Large intestine (tissue), 3 donors: ENCODE results near the gene INSM1. TPM values are rescaled to one million over a fixed set of nuclear protein-coding genes. Genes with fewer than 3 reads are reported as not detected.

Experiments
- DNase-seq, 2 donors: peaks; one replicate each; pipeline versions ENCODE4 v3.0.0 to v3.0.0-alpha.2; 2013
- H3K27ac ChIP-seq: one replicate; pipeline ENCODE4 v1.5.1; 2013; ENCODE audit warnings: low read length
- H3K27me3 ChIP-seq: 2 replicates; pipeline ENCODE4 v1.6.1; 2013; ENCODE audit warnings: low read length; ENCODE audit not compliant: control insufficient read depth, insufficient read depth
- H3K36me3 ChIP-seq: 2 replicates; pipeline ENCODE4 v1.6.1; 2013; ENCODE audit warnings: low read length; ENCODE audit not compliant: control insufficient read depth, insufficient read depth
- H3K4me1 ChIP-seq: one replicate; pipeline ENCODE4 v1.6.1; 2013; ENCODE audit warnings: low read length; ENCODE audit not compliant: control insufficient read depth, insufficient read depth
- H3K4me3 ChIP-seq: one replicate; pipeline ENCODE4 v1.5.1; 2013; ENCODE audit warnings: low read length
- H3K9me3 ChIP-seq: one replicate; pipeline ENCODE4 v1.6.1; 2013; ENCODE audit warnings: mild to moderate bottlenecking, low read depth, low read length, moderate library complexity; ENCODE audit not compliant: control insufficient read depth
- WGBS: methylation state at CpG from one replicate; pipeline ENCODE4 v1.1.5; 2013; ENCODE audit warnings: low lambda C conversion rate; ENCODE audit not compliant: insufficient coverage; 5-methylcytosine and 5-hydroxymethylcytosine counted together
- polyA plus RNA-seq: library from polyadenylated mRNA; unstranded; fragments of 120-200 nt; gene quantifications from one replicate; pipeline ENCODE4 v1.2.1, GENCODE V29; 2013

Gene INSM1
- polyA plus RNA-seq, 1 donor = 8.2 TPM

DNA sequence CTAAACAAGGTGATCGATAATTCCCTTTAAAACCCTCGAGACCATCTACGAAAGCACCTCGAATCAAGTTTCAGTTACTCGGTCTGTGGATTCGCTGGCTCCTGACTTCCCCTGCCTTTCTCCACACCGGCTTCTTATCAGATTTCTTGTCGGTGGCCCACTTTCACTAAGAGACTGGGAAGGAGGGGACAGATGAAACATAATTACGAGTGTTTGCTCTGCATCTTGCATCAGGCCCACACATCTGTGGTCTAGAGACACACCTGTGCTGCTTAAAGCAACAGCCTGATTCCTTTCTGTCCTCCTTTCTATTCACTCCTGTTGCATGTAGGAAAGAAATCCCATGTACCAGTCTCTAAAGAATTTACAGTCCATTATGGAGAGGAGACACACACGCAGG, 37.7 kb downstream of the INSM1 start:
- no peak for DNase-seq
- no peak overlapping the region for H3K27ac ChIP-seq

DNA sequence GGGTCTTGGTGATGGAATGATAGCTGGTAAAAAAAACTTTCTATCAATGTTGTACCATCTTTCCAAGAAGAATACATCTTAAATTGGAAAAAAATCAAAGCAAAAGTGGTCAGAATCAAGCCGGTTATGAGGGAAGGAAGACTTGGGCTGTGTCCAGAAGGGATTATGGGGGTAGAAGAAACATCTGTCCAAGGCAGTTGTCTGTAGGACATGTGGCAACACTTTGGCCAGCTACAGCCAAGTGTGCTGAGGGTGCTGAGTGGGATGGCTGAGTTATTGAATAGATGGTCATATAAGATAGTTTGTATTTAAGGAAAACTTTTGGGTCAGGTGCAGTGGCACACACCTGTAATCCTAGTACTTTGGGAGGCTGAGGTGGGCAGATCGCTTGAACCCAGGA, 38.4 kb downstream of the INSM1 start:
- WGBS = 80% methylated on average over 1 of the region's 2 CpGs
- peaks cover 21% of the 10 kb centered on the region for H3K36me3 ChIP-seq
- H3K27ac ChIP-seq = no peak overlapping the region
- H3K4me1 ChIP-seq = no peaks in the 10 kb centered on the region
- H3K9me3 ChIP-seq = no peaks in the 10 kb centered on the region
- H3K4me3 ChIP-seq = no peak overlapping the region
- H3K27me3 ChIP-seq = no peaks in the 10 kb centered on the region
- DNase-seq = no peak

More for the DNA sequence above, 37.7 kb downstream of the INSM1 start:
- no peaks in the 10 kb centered on the region for H3K27me3 ChIP-seq
- WGBS = no CpG with 5 or more reads among the region's 10 CpGs
- no peaks in the 10 kb centered on the region for H3K4me1 ChIP-seq
- H3K9me3 ChIP-seq = no peaks in the 10 kb centered on the region
- no peak overlapping the region for H3K4me3 ChIP-seq
- peaks cover 21% of the 10 kb centered on the region for H3K36me3 ChIP-seq

DNA sequence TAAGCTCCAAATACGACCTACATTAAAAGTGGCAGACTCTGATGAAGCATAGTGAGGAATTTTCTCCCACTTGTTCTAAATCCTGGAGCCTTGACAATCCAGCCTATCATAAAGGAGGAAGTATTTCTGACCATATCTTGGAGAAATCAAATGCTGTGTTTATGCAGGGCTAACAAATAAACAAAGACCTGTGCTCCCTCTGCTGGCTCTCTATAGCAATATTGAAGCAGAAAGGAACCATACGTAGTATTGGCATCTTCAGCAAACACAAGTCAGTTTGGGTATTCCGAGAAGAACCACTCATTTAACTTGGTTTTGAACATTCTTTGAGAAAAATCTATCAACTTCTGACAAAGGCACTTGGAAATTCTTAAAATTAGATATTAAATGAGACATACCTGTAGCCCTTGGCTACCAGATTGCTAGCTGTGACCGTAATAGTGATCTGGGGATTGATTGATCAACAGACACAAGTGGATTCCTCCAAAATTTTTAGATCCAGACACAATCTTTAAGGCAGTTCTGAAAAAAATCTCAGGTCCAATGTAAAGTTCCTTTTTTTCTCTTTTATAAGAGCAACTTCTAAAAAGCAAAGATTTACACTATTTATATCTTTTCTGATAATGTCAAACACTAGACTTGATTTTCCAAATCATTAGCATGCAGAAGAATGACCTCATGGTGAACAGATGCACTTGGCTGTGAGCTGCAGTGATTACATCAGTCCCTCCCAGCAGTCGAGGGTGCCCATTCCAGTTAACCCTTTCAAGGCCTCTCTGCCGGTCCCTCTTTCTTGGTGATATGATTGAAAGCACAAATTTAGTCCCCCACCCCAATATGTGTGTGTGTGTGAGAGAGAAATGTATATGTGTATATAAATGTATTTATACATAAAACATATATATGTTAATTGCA, 40.2 kb downstream of the INSM1 start:
- WGBS = 81% methylated on average over 2 of the region's 6 CpGs
- DNase-seq = no peak

DNA sequence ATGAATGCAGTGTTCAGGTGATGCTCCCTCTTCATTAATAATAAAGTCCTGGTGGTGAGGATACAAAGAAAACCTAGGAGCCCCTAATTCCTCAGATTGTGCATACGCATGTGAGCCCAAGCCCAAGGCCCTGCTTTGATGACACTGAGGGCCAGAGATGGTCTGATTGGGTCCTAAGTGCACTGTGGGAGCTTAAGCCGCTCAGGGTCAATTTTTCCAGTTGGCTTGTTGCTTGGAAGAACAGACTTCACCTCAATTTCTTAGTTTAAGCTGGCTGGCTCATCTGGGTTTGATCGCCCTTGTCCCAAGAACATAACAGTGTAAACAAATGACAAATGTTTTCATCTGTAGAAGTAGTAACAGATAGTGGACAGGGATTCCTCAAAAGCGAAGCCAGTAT, 41.4 kb downstream of the INSM1 start:
- Histone ChIP-seq H3K27ac (no peak overlapping the region), H3K4me1 (no peaks in the 10 kb centered on the region), H3K4me3 (no peak overlapping the region), H3K27me3 (no peaks in the 10 kb centered on the region), H3K36me3 (peaks cover 14% of the 10 kb centered on the region), H3K9me3 (no peaks in the 10 kb centered on the region)
- no peak for DNase-seq
- no CpG with 5 or more reads among the region's 4 CpGs for WGBS

More for the DNA sequence above, 40.2 kb downstream of the INSM1 start:
- Histone ChIP-seq H3K27ac (no peak overlapping the region), H3K9me3 (no peaks in the 10 kb centered on the region), H3K27me3 (no peaks in the 10 kb centered on the region), H3K36me3 (peaks cover 20% of the 10 kb centered on the region), H3K4me3 (no peak overlapping the region), H3K4me1 (no peaks in the 10 kb centered on the region)

DNA sequence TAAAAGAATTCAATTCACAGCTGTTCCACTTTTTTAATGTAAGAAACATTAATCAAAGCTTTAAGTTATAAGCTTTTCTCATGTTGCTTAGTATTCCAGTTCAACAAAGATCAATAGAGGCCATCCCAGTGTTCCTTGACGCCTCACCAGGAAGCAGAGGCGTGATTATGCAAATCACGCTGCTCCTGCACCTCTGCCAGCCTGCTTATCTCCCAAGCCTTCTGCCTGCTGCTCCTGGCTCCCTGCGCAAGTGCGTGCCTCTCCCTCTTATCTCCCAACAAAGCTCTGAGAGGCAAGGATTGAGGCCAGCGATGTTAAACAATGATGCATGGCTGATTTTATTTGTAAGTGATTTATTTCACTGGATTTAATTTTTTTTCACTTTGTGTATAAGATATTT, 42.8 kb downstream of the INSM1 start:
- Histone ChIP-seq H3K27ac (no peak overlapping the region), H3K36me3 (peaks cover 7% of the 10 kb centered on the region), H3K27me3 (no peaks in the 10 kb centered on the region), H3K4me3 (no peak overlapping the region), H3K9me3 (no peaks in the 10 kb centered on the region), H3K4me1 (no peaks in the 10 kb centered on the region)
- peak; percentile 74 to 82 for DNase-seq
- no CpG with 5 or more reads among the region's 6 CpGs for WGBS

DNA sequence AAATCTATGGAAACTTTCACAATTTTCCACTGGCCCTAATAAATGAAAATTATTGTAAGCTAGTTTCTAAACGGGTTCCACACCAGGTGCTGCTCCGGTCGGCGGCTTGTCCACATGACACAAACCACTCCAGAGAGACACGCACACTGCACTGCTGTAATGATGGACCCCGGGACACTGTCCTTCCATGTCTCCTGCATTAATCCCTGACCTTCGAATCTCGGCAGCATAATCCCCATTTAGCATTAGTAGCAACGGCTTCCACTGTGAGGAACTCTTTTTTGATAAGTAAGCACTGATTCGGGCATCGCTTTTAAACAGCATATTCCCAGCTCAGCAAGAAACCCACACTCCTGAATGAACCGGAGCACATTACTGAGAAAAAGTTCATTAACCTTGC, 43.5 kb downstream of the INSM1 start:
- no peak for DNase-seq

DNA sequence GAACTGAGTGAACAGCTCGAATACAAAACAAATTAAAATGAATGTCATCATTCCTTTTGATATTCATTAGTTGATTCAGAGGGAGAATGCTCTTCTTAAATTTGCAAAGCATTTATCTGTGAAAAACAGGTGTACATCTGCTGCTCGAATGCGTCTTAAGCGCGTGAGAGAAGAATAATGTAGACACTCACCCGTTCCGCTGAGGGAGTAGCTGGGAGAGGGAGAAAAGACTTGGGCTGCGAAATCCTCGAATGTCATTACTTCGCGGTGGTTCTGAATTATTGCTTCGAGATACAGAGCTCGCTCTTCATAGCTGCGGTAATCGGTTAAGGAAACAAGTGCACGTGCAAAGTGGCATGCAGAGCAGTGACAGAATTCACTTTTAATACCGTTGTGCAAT, 43.9 kb downstream of the INSM1 start:
- H3K4me1 ChIP-seq = no peaks in the 10 kb centered on the region
- 85% methylated on average over 13 of the region's 17 CpGs for WGBS
- no peaks in the 10 kb centered on the region for H3K27me3 ChIP-seq
- H3K4me3 ChIP-seq = no peak overlapping the region
- H3K9me3 ChIP-seq = no peaks in the 10 kb centered on the region
- H3K36me3 ChIP-seq = peaks cover 10% of the 10 kb centered on the region
- DNase-seq = no peak
- no peak overlapping the region for H3K27ac ChIP-seq

More for the DNA sequence above, 43.5 kb downstream of the INSM1 start:
- Histone ChIP-seq H3K27me3 (no peaks in the 10 kb centered on the region), H3K27ac (no peak overlapping the region), H3K4me3 (no peak overlapping the region), H3K36me3 (peaks cover 10% of the 10 kb centered on the region), H3K4me1 (no peaks in the 10 kb centered on the region), H3K9me3 (no peaks in the 10 kb centered on the region)
- WGBS = no CpG with 5 or more reads among the region's 12 CpGs

DNA sequence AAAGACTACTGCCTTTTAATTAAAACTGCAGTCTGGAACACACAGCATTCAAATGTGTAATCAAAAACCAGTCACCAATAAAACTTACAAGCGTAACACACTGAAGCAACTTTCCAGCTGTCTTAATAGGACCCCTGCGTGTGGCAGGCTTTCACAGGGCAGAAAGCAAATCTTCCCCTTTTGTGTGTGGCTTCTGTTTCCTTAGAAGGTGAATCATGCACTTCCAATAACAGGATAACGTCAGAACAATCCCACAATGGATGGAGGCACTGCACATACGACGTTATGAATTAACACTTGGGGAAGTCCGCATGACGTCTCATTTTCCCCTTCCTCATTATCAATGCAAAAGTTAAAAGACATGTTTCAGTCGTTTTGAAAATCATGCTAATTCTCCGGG, 44.8 kb downstream of the INSM1 start:
- WGBS = 90% methylated on average over 2 of the region's 9 CpGs
- H3K9me3 ChIP-seq = no peaks in the 10 kb centered on the region
- peaks cover 10% of the 10 kb centered on the region for H3K36me3 ChIP-seq
- no peak overlapping the region for H3K27ac ChIP-seq
- H3K4me1 ChIP-seq = no peaks in the 10 kb centered on the region
- H3K27me3 ChIP-seq = no peaks in the 10 kb centered on the region
- DNase-seq = no peak
- H3K4me3 ChIP-seq = no peak overlapping the region

DNA sequence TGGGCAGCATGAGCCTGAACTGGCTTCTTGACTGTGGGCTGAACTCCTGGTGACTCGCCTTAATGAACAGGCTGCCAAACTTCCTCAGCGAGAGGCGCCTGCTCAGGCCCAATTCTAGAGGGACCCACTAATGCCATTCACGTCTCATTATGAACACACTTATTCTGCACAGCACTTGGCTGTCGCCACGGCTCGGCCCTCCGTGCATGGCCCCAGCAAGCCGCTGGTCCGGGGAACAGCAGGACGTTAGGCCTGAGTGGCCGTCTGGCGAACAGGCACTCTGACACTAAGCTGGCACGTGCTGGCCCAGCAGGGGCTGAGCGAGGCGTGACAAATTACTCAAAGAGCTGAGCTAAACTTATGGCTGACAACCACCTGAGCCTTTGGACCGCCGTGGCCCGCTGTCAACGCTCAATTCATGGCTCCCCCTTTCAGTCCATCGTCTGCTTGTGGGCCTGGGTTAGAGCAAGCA, 45.9 kb downstream of the INSM1 start:
- H3K36me3 ChIP-seq = peaks cover 14% of the 10 kb centered on the region
- DNase-seq = no peak
- no peak overlapping the region for H3K27ac ChIP-seq
- no peaks in the 10 kb centered on the region for H3K9me3 ChIP-seq
- H3K27me3 ChIP-seq = no peaks in the 10 kb centered on the region
- WGBS = no CpG with 5 or more reads among the region's 21 CpGs
- no peak overlapping the region for H3K4me3 ChIP-seq
- H3K4me1 ChIP-seq = no peaks in the 10 kb centered on the region

DNA sequence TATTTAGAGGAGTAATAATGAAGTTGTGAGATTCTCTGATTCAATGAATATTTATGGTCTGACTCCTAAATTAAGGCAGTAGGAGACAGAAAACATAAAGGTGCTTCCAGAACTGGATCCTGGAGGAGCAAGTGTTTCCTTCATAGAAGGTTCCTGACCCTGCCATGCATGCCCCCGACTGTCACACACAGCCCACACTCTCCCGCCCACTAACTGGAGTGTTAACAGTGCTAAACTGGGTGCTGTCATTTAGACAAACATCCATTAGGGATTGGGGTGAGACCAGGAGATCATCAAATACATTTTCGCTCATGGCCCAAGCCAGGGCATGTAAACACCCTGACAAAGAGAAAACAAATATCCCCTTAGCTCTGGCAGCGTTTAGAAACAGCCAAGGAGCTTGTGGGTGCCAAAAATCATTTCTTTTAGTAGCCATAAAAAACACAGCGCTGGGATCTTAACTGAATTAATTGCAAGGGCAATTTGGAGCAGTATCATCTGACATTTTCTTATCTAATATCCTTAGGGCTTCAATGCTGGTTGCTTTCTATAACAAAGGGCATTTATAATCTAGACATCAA, 46.8 kb downstream of the INSM1 start:
- Histone ChIP-seq H3K36me3 (peaks cover 11% of the 10 kb centered on the region), H3K4me3 (no peak overlapping the region), H3K27me3 (no peaks in the 10 kb centered on the region), H3K9me3 (no peaks in the 10 kb centered on the region), H3K27ac (no peak overlapping the region), H3K4me1 (no peaks in the 10 kb centered on the region)
- no peak for DNase-seq
- WGBS = 83% methylated on average over 1 of the region's 5 CpGs
